ENCODE measurements around the gene IBTK. TPM values are rescaled to one million over a fixed set of nuclear protein-coding genes. Genes with fewer than 3 reads are reported as not detected.
"Not testable (repeated sequence)": the region's sequence is repeated elsewhere in the genome, so short reads cannot be mapped to it uniquely, and the experiment has no call there.

Gene IBTK, protein sequence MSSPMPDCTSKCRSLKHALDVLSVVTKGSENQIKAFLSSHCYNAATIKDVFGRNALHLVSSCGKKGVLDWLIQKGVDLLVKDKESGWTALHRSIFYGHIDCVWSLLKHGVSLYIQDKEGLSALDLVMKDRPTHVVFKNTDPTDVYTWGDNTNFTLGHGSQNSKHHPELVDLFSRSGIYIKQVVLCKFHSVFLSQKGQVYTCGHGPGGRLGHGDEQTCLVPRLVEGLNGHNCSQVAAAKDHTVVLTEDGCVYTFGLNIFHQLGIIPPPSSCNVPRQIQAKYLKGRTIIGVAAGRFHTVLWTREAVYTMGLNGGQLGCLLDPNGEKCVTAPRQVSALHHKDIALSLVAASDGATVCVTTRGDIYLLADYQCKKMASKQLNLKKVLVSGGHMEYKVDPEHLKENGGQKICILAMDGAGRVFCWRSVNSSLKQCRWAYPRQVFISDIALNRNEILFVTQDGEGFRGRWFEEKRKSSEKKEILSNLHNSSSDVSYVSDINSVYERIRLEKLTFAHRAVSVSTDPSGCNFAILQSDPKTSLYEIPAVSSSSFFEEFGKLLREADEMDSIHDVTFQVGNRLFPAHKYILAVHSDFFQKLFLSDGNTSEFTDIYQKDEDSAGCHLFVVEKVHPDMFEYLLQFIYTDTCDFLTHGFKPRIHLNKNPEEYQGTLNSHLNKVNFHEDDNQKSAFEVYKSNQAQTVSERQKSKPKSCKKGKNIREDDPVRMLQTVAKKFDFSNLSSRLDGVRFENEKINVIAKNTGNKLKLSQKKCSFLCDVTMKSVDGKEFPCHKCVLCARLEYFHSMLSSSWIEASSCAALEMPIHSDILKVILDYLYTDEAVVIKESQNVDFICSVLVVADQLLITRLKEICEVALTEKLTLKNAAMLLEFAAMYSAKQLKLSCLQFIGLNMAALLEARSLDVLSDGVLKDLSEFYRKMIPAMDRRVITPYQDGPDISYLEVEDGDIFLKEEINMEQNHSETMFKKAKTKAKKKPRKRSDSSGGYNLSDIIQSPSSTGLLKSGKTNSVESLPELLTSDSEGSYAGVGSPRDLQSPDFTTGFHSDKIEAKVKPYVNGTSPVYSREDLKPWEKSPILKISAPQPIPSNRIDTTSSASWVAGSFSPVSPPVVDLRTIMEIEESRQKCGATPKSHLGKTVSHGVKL (N-terminal part only)
- 64.6 and 64.7 TPM in 2 replicates for total RNA-seq
- 13.3 TPM for polyA plus RNA-seq (2012)

DNA sequence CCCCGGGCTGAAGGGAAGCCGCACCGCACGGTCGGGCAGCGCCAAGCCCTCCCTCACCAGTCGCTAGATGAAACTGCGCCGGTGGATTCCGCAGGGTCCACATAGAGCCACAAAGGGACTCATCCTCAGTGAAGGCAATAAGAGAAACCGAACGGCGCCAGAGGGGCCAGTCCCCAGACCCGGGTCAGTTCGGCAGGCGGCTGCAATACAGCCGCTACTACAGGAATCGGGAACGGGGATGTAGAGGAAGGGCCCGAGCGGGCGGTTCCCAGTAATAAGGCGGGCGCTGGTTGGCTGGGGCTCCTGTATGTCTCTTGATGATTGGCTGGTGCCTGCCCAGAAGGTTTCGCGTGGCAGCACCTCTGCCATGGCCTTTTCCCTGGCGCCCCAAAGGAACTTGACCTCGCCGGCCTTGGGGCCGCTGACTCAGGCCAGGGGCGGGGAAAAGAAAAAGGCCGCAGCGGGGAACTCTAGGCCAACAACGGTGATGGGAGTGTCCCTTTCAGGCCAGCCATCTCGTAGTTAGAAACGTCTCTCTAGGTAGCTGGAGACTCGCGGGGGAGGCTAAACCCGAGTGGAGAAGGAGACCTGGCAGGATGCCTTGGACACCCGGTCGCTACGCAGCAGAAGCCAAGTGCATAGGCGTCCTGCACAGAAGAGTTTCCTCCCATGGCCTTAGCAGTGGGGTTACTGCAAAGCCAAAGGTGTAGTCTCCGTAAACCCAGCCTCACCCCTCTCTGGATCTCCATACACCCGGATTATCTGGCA is at the start of gene IBTK:
Gene IBTK (minus strand): TSS at position 240 of the 768 bp plus-strand sequence. CDS start 7,258 bp downstream, outside the sequence.
- peak; percentile 97 for DNase-seq (ENCODE audit: low read depth)

DNA sequence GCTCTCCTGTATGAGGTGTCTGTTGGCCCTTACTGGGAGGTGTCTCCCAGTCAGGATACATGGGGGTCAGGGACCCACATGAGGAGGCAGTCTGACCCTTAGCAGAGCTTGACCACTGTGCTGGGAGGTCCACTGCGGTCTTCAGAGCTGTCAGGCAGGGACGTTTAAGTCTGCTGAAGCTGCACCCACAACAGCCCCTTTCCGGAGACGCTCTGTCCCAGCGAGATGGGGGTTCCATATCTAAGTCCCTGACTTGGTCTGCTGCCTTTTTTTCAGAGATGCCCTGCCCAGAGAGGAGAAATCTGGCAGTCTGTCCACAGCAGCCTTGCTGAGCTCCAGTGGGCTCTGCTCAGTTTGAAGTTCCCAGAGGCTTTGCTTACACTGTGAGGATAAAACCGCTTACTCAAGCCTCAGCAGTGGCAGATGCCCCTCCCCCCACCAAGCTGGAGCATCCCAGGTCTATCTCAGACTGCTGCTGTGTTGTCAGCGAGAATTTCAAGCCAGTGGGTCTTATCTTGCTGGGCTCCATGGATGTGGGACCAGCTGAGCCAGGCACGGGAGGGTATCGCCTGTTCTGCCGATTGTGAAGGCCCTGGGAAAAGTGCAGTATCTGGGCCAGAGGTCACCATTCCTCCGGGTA is 36.3 kb upstream of the IBTK start:
- no peak for DNase-seq (ENCODE audit: low read depth)

DNA sequence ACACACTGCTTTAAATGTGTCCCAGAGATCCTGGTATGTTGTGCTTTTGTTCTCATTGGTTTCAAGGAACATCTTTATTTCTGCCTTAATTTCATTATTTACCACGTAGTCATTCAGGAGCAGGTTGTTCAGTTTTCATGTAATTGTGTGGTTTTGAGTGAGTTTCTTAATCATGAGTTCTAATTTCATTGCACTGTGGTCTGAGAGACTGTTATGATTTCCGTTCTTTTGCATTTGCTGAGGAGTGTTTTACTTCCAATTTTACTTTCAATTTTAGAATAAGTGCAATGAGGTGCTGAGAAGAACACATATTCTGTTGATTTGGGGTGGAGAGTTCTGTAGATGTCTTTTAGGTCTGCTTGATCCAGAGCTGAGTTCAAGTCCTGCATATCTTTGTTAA is 34.0 kb upstream of the IBTK start:
- DNase-seq (ENCODE audit: low read depth), result not testable (repeated sequence)

DNA sequence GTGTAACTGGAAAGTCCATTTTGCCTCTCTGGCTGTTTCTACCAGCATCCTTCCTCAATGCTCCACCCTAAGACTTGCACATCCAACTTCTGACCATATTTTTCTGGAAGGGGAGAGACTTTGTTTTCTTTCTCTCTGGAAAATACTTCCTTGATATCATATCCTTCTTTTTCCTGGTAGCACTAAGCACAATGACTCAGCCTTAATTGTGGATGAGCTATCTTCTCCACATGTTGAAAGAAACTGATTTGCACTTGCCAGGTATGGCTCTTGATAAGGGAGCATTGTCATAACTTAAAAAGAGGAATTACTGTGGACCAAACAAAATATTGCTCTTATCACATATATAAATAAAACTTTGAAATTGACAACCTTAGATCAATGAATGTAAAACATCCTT is 30.1 kb upstream of the IBTK start:
- DNase-seq (ENCODE audit: low read depth), result no peak

DNA sequence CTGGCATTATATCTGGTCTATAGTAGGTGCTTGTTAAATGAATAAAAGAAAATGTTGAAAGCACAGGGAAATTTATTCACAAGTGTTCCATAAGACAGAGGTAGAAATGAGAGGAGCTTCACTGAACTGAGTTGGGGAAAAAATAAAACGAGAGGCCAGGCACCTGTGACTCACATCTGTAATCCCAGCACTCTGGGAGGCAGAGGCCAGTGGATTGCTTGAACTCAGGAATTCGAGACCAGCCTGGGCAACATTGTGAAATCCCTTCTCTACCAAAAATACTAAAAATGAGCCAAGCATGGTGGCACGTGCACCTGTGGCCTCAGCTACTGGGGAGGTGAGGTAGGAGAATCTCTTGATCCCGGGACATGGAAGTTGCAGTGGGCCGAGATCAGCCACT is 28.1 kb upstream of the IBTK start:
- no peak for DNase-seq (ENCODE audit: low read depth)

DNA sequence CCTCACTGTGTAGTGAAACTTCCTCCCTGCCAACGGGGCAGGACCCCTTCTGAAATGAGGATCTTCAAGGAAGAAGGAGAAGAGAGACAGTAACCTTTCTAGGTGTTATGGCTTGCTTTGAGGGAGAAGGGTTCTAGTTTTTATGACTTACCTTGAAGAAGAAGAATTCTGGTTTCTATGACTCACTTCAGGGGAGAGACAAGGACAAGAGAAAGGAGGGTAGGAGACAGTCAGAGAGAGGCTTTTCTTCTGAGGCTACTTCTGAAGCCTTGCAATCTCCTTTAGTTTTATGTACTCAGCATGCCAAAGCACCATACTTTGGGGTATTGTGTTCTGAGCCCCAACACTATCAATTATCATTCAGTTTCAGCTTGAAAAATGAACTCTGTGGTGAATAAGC is 25.8 kb upstream of the IBTK start:
- DNase-seq (ENCODE audit: low read depth), result no peak

DNA sequence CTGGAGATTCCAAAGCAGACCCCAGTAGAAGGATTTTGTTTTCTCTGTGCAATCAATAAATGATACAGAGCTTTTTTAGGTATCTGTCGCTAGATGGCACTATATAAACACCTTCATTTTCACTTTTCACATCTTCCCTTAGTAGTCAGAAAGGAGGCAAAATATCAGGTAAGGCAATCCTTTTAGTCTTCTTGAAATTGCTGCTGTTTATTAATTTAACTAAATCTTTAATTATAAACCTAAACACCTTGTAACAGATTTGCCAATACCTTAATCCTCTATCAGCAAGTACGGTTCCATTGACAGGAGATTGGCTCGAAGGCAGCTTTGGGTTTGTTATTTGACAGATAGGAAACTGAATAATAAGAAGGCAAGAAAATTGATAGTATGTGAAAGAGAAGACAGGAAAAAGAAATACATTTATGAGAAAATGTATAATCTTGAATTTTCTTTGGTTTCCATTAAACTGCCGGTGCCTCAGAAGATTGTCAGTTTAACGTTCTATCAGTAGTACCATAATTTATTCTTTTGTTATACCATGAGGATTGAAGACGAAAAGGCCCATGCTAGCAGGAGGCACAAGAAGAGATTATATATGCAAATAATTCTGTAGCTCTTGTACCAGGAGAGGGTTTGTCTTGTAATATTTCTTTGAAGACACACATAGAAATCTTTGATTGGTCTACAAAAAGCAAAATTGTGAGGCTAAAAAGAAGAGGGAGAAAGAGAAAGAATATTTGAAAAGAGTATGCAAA is 23.5 kb upstream of the IBTK start:
- peak; percentile 40 for DNase-seq (ENCODE audit: low read depth)

DNA sequence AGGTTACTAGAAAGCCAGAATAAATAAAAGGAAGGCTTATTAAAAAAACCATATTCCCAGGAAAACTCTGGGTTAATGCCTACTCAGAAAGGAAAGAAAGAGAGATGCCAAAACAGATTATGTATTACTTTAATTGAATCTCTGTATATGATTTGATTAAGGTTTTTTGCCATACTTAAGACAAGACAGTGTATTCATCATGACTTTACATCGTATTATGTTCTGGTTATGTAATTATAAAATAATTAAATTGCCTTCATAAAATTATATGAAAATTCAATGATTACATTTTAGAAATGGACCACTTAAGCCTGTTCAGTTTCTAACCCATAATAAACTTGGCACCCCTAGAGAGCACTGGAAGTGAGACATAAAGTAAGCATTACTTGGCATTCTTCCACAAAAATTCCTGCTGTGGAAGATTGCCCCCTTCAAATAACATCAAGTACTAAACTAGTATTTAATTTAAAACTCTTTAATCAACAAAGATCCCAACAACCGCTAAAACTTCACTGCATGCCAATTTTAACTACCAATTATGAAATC is 20.8 kb upstream of the IBTK start:
- no peak for DNase-seq (ENCODE audit: low read depth)

DNA sequence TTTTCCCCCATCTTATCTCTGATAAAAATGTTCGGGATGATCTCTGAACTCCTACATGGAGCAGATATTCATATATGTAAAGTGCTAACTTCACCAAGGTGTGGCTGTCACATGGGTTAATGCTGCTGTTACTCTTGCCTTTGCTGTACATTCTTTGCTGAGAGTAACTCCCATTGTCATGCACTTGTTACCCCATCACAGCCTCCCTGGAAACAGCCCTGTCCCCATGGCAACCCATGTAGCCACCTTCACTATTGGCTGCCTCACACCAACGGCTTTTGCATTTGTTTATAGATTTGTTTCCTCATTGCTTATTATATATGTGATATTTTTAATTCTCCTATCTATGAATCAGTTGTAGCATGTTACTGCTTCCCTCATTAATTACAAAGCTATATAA is 17.3 kb upstream of the IBTK start:
- DNase-seq (ENCODE audit: low read depth), result no peak

DNA sequence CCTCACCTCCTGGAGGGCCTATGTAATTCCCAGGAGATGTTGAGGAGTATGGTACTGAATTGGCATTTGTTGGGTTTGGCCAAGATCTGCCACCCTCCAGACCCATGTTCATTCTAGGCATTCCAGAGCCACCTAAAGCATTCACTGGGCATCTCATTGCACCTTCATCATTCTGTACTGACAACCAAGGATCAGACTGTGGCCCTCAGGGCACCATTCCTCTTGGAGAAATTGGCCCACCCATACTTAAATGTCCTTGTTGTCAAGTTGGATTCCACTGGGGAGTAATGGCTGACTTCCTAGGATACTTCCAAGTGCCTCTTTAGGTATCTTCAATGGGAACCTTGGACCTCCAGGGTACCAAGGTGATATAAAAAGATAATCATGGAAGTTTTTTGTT is 16.8 kb upstream of the IBTK start:
- no peak for DNase-seq (ENCODE audit: low read depth)

DNA sequence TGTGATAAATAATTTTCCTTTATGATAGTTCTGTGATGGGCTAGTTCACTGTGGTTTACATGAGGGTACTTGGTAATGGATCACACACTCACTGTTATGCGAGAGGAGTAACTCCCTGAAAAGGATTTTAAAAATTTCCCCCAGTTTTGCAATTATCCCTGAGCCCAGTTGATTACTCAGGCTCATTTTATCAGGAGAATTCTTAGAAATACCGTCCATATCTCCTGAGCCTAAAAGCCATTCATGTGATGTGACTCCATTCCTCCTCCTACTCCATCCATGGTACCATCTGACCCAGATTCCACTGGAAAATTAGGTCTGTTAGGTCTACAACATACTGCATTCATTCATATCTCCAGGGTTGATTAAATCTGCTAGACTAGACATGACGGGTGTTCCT is 16.4 kb upstream of the IBTK start:
- DNase-seq (ENCODE audit: low read depth), result no peak

DNA sequence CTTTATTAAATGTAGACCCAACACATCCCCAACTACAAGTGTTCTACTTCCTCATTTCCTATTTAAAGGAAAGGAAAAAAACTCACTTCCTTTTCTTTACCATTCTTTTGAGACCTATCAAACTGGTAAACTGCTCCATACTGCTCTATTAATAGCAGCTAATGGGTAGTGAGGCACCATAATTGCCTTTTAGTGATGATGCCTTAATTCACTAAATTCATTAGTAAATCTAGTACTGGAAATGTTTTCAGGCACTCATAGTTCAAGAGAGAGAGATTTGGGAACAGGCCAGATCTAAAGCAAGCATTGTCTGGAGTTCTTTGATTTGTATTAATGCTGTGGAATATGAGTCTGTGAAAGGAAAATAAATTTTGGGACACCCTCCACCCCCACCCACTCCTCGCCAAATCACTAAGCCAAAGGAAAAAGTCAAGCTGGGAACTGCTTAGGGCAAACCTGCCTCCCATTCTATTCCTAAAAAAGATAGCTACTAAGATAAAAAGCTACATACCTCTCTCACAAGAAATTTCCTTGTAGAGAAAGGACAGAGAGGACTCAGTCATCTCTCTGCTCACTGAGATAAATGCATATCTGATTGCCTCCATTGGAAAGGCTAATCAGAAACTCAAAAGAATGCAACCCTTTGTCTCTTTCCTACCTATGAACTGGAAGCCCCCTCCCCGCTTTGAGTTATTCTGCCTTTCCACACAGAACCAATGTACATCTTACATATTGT is 13.6 kb upstream of the IBTK start:
- DNase-seq (ENCODE audit: low read depth), result no peak

DNA sequence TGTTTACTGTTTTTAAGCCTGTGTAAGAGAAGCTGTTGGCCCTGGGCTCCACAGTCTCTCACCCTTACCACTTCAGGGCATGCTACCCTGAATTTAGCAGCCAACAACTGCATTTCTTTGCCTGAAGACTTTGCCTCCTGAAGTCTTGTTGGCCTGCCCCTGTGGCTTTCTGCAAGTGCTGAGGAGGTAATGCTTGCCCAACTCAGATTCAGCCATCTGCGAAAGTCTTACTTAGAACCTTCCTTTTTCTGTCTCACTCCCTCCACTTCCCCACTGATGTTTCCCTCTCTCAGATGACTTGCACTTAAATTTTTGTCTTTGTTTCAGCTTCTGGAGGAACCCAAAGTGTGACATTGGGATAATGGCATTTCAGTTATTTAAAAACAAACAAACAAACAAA is 11.8 kb upstream of the IBTK start:
- no peak for DNase-seq (ENCODE audit: low read depth)

DNA sequence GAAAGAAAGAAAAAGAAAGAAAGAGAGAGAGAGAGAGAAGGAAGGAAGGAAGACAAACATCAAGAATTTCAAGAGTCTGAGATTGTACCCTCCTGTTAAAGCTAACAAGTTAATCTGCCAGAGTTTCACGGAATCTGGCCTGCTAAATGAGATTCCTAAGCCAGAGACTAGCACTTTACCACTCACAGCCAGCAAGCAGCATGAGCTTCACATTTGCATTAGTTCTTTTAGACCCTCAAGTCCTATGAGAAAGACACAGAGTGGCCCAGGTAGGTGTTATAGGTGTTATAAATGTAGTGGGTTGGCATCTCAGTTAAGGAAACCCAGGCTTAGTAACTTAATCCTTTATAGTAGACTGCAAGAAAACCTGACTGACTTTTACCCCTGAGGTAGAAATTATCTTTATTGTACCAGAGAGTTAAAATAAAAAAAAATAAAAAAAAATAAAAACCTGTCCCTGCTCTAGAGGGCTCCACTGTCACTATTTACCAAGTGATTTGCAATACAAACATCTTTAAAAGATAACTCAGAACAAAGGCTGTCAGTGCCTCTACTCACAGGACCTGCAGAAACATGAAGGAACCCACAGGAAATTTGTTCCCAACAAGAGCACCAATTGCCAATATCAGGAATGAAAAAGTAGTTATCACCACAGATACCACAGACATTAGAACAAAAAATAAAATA is 9.7 kb upstream of the IBTK start:
- no peak for DNase-seq (ENCODE audit: low read depth)

DNA sequence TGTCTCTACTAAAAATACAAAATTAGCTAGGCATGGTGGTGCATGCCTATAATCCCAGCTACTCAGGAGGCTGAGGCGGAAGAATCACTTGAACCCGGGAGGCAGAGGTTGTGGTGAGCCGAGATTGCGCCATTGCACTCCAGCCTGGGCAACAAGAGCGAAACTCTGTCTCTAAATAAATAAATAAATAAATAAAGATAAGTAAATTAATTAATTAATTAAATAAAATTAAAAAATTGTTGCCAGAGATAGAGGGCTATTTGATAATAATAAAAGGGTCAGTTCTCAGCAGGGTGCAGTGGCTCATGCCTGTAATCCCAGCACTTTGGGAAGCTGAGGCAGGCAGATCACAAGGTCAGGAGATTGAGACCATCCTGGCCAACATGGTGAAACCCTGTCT is 7.2 kb upstream of the IBTK start:
- not testable (repeated sequence) for DNase-seq (ENCODE audit: low read depth)

DNA sequence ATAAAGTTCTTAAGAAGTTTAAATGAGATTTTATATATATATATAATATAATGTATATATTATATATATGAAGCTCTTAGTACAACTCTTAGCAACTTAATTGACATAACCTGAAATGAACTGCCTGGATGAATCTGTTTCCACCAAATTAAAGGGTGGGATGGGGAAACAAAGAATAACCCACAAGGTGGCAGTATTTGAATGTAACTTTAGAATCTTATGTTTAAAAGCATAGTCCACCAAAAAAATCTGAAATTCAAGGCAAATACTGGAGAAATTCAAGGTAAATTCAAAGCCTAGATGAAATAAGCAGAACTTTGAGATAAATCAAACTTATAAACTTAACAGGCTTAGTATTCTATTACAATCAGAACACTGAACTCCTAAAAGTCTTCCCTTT is 4.4 kb upstream of the IBTK start:
- DNase-seq (ENCODE audit: low read depth), result peak; percentile 50

DNA sequence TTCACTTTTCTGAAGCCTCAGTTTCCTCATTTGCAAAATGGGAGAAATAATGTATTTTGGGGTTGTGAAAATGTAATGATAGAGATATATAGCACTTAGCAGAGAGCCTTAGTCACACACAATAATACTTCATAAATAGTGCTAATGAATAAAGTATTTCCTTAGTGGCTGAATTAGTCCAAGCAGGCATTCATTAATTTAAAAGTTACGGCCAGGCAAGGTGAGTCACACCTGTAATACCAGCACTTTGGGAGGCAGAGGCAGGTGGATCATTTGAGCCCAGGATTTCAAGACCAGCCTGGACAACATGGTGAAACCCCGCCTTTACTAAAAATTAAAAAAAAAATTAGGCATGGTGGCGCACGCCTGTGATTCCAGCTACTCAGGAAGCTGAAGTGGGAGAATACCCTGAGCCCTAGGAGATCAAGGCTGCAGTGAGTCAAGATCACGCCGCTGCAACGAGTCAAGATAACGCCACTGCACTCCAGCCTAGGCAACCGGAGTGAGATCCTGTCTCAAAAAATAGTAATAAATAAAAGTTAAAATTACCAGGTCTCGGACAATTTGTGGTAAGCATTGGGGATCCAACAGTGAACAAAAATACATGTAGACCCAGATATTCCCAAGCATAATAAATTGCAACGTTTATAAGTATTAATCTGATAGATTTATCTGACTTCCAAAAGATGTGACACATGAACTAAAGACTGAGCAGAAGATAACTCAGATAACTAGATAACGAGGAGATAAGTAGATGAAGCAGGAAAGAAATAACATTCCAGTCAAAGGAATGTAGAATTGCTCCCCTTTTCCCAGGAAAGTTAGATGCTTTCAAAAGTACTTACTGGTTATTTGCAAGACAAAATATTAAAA is 2.1 kb upstream of the IBTK start:
- no peak for DNase-seq (ENCODE audit: low read depth)
